Measurements from ENCODE around the gene SEC61A2.

DNA sequence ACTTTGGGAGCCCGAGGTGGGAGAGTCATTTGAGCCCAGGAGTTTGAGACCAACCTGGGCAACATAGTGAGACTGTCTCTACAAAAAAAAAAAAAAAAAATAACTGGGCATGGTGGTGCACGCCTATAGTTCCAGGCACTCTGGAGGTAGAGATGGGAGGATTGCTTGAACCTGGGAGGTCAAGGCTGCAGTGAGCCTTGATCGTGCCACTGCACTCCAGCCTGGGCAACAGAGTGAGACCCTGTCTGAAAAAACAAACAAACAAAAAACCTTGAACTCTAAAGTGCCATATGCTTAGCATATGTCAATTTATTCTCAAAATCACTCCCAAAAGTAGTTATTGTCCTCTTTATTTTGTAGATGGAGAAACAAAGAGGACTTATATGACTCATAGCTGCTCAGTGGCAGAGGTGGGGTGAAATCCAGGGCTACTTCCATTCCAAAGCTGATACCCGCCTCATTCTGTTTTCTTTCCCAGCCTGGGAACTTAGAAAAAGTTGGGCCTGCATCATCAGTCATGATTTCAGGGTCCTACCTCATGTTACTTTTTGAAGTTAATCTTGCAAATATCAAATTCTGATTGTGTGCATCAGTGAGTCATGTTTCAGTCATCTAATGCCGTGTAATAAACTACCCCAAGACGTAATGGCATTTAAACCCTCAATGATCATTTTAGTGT, 47.5 kb upstream of the SEC61A2 start:
- no peak for TF ChIP-seq CTCF (IDR thresholded peaks at IDR 0.05)
- TF ChIP-seq POLR2A (IDR thresholded peaks at IDR 0.05): no peak
